HG03342 (cell line): ENCODE results near the gene TEX55.
"Not testable (repeated sequence)": the region's sequence is repeated elsewhere in the genome, so short reads cannot be mapped to it uniquely, and the experiment has no call there.

Source experiments
- ATAC-seq: cut with Tn5 transposase; IDR thresholded peaks from one replicate; pipeline ENCODE4 v1.9.1; 2021; ENCODE audit warnings: mild to moderate bottlenecking, moderate library complexity; ENCODE audit not compliant: unreplicated experiment

TEX55 gene

GRCh38 chr3:119160361-119160760, 14.4 kb downstream of the TEX55 start:
- no peak for ATAC-seq

GRCh38 chr3:119160815-119161214, 14.8 kb downstream of the TEX55 start:
- ATAC-seq = no peak

GRCh38 chr3:119161240-119161639, 15.3 kb downstream of the TEX55 start:
- no peak for ATAC-seq

- ATAC-seq = not testable (repeated sequence)
Observed at GRCh38 chr3:119164745-119165144, 18.8 kb downstream of the TEX55 start.

GRCh38 chr3:119170821-119171220, 24.9 kb downstream of the TEX55 start:
- no peak for ATAC-seq

GRCh38 chr3:119173325-119173724, 27.4 kb downstream of the TEX55 start, which contains the start of gene UPK1B:
Gene UPK1B (plus strand): TSS chr3:119173598. CDS start chr3:119186742, 13,144 bp downstream.
- ATAC-seq = no peak

GRCh38 chr3:119175872-119176756, 30.1 kb downstream of the TEX55 start:
- ATAC-seq = no peak

- ATAC-seq = no peak
Observed at GRCh38 chr3:119176778-119177177, 30.8 kb downstream of the TEX55 start.

- ATAC-seq = no peak
Observed at GRCh38 chr3:119177321-119177720, 31.4 kb downstream of the TEX55 start.

GRCh38 chr3:119181765-119182164, 35.8 kb downstream of the TEX55 start:
- ATAC-seq = no peak

GRCh38 chr3:119184111-119184510, 38.1 kb downstream of the TEX55 start:
- no peak for ATAC-seq

GRCh38 chr3:119184796-119185570, 39.0 kb downstream of the TEX55 start:
- no peak for ATAC-seq

GRCh38 chr3:119187266-119187665, 41.3 kb downstream of the TEX55 start:
- ATAC-seq = no peak

- no peak for ATAC-seq
Observed at GRCh38 chr3:119191800-119192199, 45.8 kb downstream of the TEX55 start.

- ATAC-seq = no peak
Observed at GRCh38 chr3:119194237-119195150, 48.5 kb downstream of the TEX55 start.

- no peak for ATAC-seq
Observed at GRCh38 chr3:119195151-119195476, 49.1 kb downstream of the TEX55 start.

GRCh38 chr3:119195911-119196310, 49.9 kb downstream of the TEX55 start:
- ATAC-seq = no peak
